ENCODE results near the gene SGSH.

Gene SGSH

DNA sequence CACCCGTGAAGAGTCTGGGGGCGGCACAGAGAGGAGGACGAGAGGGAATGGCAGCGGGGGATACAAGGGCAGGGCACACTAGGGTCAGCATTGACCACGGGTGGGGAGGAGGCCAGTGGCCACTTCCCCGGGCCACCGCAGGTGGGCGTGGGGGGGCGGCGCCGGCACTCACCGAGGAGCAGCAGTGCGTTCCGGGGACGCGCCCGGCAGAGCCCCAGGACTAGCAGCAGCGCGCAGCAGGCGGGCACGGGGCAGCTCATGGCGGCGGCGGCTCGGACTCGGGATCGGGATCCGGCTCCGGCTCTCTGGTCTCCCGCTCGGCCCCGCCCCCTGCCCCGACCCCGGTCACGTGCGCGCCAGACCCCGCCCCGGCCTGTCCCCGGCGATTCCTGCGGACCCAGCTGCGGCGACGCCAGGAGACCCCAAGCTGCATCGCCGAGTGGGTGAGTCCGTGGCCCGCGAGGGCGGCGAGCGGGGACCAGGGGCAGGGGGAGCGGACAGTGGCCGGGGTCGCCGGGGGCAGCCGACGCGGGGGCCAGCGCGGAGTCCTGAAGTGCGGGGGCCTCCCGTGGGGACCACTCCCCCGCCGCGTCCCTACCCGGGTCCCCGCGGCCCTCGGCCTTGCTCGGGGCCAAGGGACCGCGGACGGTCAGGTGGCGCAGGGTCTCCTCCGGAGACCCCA lies at the start of gene SGSH, which contains the start of gene SLC26A11:
Gene SGSH (minus strand): TSS at position 280 of the 682 bp plus-strand sequence. CDS start 20 bp downstream, at position 260.
Gene SLC26A11 (plus strand): TSS at position 374 of the 682 bp plus-strand sequence. CDS start 1,134 bp downstream, outside the sequence.
- DNase-seq, result peak; percentile 48 to 83

DNA sequence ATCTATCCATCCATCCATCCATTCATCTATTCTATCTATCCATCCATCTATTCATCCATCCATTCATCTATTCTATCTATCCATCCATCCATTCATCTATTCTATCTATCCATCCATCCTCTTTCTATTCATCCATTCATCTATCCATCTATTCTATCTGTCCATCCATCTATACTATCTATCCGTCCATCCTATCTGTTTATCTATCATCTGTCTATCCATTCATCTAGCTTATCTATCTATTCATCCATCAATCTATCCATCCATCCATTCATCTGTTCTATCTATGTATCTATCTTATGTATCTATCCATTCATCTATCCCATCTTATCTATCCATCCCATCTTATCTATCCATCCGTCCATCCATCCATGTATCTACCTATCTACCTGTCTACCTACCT lies 49.3 kb upstream of the SGSH start:
- no peak for DNase-seq

DNA sequence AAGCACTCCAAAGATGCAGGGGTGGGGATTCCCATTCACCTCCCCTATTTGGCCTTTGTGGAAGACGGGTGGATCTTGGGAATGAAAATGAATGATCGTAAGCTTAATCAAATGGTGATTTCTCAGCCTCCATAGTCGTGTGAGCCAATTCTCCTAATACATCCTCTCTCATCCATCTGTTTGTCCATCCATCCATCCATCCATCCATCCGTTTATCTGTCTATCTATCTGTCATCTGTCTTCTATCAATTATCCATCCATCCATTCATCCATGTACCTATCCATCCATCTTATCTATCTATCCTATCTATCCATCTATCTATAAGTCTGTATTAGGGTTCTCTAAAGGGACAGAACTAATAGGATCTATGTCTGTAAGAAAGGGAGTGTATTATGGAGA lies 48.3 kb upstream of the SGSH start:
- no peak for DNase-seq

DNA sequence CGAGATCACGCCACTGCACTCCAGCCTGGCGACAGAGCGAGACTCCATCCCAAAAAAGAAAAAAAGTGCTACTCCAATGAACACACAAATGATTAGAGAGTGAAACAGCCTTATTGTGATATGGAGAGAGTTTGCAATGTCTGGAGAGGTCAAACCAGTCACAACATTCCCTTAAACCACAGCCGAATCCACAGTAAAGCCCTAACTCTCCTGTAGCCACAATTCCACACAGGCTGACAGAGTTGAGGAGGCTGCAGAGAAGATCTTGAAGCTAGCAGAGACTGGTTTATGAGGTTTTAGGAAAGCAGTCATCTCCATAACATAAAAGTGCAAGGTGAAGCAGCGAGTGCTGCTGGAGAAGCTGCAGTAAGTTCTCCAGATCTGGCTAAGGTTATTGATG lies 47.3 kb upstream of the SGSH start:
- no peak for DNase-seq

DNA sequence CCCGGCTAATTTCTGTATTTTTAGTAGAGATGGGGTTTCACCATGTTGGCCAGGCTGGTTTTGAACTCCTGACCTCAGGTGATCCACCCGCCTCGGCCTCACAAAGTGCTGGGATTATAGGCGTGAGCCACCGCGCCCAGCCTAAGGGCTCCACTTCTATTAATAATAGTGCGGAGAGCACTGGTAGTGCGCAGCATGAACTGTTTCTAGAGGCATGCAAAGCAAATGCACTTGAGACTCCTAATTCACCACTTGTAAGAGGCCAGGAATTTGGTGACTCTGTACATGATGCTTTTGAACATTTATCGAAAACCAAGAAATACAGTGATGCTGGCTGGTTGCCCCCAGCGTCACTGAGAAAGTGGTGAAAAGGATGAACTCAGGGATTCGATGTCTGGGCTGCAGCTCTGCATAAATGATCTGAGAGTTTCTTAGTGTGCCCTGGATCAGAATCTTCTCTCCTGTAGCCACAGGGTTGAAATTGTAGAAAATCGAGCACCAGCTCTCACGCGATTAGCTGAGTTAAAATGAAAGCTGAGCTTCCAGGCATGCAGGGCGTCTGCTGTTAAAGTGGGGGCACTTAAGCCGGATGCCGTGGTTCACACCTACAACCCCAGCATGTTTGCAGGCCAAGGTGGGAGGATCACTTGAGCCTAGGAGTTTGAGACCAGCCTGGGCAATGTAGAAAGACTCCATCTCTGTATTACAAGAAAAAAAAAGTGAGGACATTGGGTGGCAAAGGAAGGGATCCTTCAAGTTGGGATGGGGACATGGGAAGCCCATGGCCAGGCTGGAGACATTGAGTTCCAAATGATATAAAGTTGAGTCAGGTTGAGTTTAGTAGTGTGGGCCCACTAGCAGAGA lies 45.3 kb upstream of the SGSH start:
- no peak for DNase-seq

DNA sequence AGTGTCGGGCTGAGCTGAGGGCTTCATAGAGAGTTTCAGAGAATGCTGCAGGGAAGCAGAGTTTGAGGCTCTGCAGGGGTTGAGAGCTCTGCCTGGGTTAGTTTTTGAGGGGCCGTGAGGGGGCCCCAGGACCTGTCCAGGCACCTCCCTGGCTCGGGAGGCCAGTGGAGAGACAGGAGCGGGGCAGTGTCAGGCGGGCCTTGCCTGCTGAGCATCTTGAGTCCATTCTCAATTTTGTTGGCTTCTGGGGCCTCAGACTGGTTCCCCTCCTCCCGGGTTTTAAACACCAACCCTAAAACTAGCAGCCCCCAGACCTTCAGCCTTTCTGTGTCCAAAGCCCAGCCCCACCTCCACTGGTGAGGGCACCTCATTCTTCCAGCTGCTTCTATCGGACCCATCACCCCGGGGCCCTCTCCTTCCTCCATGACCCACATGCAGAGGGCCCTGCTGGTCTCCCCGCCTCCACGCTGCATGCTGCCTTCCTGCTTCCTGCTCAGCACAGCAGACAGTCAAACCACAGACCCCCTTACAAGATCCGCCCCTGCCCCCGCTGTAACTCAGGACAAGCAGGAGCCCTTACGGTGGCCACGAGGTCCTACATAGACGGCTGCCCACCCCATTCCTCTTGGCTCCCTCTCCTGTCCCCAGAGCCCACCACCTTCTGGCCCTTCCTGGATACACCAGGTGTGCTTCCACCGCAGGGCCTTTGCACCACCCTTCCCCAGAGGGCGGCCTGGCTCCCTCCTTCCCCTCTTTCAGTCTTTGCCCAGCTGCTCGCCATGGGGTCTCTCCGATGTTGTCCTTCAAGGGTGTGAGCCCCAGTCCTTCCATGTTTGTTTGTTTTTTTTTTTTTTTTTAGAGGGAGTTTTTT lies 44.3 kb upstream of the SGSH start:
- DNase-seq, result no peak

DNA sequence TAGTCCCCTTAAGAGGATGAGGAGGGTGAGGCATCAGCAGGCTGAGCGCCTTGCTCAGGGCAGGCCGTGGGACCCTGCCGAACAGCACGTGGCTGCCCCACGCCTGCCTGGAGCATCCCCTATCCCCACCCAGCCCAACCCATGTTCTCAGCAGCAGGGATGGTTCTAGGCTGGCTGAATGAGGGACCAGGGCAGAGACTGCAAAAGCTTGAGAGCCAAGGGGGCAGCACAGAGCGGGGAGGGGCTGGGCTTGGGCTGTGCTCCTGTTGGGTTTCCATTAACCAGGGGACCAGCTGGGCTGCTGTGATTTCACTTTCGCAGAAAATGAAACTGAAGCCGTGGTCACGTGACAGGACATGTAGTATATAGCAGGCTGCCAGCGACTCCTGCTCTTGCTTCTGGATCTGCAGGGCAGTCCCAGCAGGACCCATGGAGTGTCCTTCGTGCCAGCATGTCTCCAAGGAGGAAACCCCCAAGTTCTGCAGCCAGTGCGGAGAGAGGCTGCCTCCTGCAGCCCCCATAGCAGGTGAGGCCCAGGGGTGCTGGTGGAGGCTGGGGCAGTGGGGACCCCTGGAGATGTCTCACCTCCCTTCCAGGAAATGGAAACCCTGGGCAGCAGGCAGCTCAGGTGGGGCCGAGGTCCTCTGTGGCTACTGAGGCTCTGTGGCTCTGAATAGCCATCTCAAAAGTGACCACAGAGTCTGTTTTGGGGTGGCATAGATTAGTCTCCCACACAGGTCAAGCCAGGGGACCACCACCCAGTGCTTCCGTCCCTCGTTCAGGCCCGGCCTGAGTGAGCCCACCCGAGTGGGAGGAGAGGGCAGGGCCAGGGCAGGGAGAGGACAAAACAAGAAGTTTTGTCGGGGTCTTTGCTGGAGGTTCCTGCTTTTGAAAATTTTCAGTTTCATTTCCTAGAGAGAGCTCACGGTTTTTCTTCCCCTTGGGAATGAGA lies 43.4 kb upstream of the SGSH start:
- peak; percentile 81 to 91 for DNase-seq

DNA sequence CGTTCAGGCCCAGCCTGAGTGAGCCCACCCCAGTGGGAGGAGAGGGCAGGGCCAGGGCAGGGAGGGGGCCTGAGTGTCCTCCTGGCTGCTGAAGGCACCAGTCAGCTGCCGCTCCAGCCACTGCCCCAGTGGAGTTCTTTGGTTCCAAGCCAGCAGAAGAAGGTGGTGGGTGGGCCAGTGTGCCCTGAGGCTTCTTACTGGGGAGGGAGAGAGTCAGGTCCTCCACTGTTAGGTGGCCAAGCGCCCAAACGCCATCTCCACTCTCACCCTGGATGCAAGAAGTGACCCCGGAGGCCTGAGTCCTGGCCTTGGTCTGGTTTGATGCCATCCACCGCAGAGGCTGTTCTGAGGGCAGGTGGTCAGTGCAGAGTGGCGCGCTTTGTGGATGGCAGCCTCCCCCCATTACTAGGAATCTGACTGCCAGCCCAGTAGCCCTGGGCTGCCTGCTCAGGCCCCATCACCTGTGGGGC lies 42.7 kb upstream of the SGSH start:
- no peak for DNase-seq

DNA sequence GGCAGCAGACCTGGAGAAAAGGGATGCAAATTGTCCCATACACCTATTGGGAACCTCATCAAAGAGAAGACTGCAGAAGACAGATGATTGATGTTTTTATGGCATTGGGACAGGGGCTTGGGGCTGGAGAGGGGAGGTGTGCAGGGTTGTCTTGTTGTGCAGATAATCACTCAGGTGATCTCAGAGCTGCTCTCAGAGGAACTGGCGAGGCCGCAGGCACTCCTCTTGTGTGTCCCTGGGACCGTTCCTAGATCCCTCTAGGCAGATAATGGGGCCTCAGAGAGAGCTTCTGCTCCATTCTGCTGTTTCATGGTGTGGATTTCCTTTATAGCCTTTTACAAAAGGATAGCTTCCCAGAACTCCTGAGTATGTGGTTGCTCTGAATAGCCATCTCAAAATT lies 42.2 kb upstream of the SGSH start:
- DNase-seq, result peak; percentile 27 to 37

DNA sequence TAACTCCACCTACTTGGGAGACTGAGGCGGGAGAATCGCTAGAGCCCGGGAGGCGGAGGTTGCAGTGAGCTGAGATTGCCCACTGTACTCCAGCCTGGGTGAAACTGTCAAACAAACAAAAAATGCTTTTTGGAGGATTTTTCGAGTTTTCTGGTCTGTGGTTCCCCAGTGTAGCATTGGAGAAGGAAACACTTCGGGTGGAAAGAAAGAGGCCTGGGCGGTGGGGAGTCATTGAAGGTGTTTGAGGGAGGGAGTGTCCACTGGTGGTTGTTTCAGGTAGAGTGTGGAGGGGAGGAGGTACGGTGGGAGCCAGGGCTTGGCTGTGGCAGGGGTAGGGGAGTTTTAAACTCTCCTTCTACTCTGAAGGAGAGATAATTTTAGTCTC lies 41.8 kb upstream of the SGSH start:
- no peak for DNase-seq

DNA sequence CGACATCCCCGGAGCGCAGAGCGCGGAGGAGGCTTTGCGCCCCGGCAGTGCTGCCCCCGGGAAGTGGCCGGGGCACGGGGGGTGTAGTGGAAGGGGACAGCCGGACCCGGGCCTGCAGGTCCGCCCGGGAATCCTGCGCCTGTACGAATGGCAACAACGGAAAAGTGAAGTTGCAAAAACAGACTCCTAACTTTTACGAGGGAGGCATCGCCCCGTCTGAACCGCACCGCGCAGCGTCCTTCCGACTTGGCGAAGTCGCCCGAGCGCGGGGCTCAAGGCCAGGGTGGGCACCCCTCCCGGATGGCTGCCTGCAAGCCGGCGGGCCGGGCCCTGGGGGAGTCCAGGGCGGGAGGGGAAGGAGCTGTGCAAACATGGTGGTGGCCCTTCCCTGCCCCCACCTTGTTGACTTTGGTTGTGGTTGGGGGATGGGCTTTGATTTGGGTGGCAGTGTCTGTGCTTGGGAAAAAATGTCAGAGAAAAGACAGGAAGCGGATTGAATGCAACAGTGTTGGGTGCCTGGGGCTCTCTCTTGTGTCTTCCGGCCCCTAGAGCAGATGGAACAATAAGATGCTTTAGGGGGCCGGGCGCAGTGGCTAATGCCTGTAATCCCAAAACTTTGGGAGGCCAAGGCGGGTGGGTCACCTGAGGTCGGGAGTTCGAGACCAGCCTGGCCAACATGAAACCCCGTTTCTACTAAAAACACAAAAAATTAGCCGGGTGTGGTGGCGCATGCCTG lies 41.2 kb upstream of the SGSH start:
- peak; percentile 77 to 78 for DNase-seq

DNA sequence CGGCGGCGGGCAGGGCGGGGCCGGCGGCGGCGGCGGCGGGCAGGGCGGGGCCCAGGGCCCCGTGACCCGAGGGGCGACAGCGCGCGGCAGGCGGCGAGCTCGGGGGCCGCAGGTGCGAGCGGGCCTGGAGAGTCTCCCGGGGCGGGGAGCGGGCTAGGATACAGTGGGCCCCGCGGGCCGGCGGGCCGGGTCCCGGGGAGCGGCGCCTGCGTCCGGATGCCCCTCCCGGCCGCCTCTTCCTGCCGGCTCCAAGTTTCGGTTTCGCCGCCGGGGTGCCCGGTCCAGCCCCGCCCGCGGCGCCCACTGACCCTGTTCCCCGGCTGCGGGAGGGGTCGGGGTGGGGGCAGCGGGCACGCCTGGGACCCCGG lies 40.6 kb upstream of the SGSH start, which contains the start of gene RNF213:
Gene RNF213 (plus strand): TSS at position 62 of the 368 bp plus-strand sequence. CDS start 2,830 bp downstream, outside the sequence.
- peak in 1 of 2 experiments; percentile 68 for DNase-seq

DNA sequence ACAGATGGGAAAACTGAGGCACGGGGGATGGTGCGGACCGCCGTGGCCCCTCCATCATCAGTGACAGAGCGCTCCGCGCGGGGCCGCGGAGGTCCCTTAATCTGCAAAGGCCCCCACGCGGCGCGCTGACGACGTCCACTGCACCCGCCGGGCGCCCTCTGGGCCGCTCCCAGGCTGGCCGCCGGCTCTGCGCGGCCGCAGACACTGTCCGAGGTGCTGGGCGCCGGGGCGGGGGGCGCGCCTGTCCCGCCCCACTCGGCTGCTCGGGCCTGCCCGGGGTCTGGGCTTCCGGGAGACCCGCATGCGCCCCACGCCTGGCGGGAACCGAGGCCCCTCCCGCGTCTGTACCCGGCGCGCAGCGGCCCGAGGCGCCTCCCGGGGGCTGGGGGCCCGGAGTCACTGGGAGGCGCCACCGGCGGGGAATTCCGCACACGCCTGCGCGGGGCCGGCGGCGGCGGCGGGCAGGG lies 40.0 kb upstream of the SGSH start:
- peak; percentile 50 to 86 for DNase-seq

DNA sequence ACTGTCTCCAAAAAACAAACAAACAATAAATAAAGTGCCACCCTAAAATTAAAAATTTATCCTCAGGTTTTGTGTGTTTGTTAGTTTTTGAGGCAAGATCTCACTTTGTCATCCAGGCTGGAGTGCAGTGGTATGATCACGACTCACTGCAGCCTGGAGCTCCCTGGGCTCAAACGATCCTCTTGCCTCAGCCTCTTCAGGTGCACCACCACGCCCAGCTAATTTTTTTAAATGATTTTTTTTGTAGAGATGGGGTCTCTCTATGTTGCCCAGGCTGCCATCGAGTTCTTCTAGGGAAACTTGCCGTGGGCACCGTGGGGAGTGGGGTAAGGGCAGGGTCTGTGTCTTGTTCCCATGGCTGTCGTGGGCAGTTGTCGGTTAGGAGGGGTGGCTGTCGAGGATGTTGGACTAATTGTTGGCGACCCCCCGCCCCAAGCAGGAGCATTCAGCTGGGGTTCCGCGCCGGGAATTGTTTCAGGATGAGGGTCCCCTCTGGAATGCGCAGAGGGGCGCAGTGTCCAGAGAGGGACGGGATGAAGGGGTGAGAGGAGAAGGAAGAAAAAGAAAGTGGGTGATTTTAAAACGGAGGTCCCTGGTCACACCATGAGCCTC lies 39.4 kb upstream of the SGSH start:
- peak in 1 of 2 experiments; percentile 20 for DNase-seq

DNA sequence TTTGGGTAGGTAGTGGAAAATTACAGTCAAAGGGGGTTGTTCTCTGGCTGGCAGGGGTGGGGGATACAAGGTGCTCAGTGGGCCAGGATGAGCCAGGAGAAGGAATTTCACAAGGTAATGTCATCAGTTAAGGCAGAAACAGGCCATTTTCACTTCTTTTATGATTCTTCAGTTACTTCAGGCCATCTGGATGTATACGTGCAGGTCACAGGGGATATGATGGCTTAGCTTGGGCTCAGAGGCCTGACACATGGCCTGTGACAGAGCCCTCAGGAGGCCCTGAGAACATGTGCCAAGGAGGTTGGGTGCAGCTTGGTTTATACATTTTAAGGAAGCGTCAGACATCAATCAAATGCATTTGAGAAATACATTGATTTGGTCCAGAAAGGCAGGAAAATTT lies 38.2 kb upstream of the SGSH start:
- peak in 1 of 2 experiments; percentile 33 for DNase-seq

DNA sequence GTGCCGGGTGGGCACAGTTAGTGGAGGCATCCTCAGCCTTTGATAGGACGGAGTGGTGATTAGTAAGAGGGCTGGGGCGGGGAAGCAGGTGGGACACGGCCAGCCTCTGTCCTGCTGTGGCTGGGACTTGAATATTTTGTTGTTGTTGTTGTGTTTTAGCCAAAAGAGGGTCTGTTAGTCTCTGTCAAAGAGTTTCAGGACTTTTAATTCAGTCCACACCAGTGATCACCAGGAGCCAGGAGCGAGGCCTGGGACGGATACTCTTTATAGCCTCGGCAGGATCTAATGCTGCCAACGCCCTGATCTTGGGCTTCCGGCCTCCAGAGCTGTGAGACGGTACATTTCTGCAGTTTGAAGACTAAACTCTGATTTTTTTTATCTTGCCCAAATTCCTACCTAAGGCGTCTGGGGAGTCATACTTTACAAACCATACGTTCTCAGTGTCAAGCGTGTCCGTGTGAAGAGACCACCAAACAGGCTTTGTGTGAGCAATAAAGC lies 37.6 kb upstream of the SGSH start:
- peak; percentile 50 to 70 for DNase-seq

DNA sequence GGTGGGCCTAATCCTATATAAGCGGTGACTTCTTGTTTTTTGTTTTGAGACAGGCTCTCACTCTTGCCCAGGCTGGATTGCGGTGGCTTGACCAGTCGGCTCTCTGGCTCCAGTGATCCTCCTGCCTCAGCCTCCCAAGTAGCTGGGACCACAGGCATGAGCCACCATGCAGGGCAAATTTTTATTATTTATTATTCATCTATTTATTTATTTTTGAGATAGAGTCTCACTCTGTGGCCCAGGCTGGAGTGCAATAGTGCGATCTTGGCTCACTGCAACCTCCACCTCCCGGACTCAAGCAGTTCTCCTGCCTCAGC lies 35.9 kb upstream of the SGSH start:
- DNase-seq, result no peak

DNA sequence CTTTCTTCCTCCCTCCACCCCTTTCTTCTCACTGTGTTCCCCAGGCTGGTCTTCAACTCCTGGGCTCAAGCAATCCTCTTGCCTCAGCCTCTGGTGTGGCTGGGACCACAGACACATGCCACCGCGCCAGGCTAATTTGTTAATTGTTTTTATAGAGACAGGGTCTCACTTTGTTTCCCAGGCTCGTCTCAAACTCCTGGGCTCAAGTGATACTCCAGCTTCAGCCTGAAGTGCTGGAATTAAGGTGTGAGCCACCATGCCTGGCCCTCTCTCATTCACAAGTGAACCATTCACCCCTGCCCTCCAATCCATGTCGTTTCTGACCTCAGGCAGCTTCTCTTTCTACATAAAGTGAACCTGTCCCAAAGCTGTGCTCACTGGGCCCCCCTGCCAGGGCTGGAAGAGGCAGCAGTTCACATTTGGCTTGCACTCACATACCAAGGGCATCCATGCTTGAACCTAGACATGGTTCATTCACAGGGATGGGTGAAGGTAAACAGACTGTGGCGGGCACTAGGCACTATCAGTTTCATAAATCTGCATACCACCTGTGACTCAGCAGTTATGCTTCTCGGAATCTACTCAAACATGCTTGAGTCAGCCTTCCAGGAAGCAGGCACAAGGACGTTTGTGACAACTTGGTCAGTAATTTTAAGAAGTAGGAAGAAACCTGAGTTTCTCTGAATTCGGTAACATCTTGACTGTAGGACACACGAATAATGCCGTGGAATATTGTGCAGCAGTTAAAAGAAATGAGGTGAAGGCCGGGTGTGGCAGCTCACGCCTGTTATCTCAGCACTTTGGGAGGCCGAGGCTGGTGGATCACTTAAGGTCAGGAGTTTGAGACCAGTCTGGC lies 34.5 kb upstream of the SGSH start:
- peak; percentile 93 to 95 for DNase-seq
